ENCODE data around the gene GNAZ. TPM values are rescaled to one million over a fixed set of nuclear protein-coding genes. Genes with fewer than 3 reads are reported as not detected.

GNAZ gene
- total RNA-seq, 1 donor from 2014 or later = under 0.01 TPM

DNA sequence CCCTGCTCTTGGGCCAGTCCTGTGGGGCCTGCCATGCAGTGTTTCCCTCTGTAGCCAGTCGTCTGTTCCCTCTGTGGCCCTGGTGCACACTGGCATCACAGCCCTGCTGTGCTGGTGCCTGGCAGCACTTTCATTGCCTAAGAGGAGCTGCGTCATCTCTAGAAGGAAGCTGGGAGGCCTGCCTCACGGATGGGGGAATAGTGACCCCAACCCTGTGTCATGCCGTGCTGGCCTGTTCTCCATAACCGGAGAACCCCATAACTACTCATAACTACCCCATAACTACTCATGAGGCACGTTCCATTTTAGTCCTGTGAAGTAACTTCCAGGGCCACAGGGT lies 88.9 kb downstream of the GNAZ start:
- Histone ChIP-seq H3K27me3 (ENCODE audit: control insufficient read depth, insufficient read depth, low read length) (no peaks in the 10 kb centered on the region), H3K36me3 (ENCODE audit: control insufficient read depth, insufficient read depth, low read length) (no peaks in the 10 kb centered on the region), H3K4me3 (ENCODE audit: low read depth, low read length) (no peak overlapping the region)
- FAIRE-seq (no peak), DNase-seq (ENCODE audit: low read depth) (no peak)
- TF ChIP-seq, protein P1, sequence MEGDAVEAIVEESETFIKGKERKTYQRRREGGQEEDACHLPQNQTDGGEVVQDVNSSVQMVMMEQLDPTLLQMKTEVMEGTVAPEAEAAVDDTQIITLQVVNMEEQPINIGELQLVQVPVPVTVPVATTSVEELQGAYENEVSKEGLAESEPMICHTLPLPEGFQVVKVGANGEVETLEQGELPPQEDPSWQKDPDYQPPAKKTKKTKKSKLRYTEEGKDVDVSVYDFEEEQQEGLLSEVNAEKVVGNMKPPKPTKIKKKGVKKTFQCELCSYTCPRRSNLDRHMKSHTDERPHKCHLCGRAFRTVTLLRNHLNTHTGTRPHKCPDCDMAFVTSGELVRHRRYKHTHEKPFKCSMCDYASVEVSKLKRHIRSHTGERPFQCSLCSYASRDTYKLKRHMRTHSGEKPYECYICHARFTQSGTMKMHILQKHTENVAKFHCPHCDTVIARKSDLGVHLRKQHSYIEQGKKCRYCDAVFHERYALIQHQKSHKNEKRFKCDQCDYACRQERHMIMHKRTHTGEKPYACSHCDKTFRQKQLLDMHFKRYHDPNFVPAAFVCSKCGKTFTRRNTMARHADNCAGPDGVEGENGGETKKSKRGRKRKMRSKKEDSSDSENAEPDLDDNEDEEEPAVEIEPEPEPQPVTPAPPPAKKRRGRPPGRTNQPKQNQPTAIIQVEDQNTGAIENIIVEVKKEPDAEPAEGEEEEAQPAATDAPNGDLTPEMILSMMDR (IDR thresholded peaks at IDR 0.05; ENCODE audit: insufficient read depth, low read length, severe bottlenecking) = no peak

DNA sequence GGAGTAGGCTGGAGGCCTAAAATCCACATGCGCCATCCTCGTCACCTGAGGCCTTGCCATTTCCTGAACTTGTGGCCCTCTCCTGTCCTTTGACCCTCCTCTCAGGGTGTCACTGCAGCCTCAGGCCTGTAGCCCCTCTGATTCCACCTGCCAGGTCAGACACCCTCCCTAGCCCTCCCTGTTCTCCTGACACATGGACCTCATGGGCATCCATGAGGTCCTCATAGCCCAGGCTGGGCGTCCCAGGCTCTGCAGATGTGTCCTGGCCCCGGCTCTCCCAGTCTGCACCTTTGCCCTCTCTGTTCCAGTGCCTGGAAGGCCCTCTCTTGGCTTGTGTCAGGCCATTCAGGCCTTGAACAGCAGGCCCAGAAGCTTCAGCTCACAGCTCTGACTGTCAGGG lies 90.7 kb downstream of the GNAZ start:
- no peaks in the 10 kb centered on the region for H3K36me3 ChIP-seq (ENCODE audit: control insufficient read depth, insufficient read depth, low read length)
- DNase-seq (ENCODE audit: low read depth) (no peak), FAIRE-seq (no peak)
- TF ChIP-seq, protein P1 (IDR thresholded peaks at IDR 0.05; ENCODE audit: insufficient read depth, low read length, severe bottlenecking) = no peak
- no peak overlapping the region for H3K4me3 ChIP-seq (ENCODE audit: low read depth, low read length)
- H3K27me3 ChIP-seq (ENCODE audit: control insufficient read depth, insufficient read depth, low read length) = no peaks in the 10 kb centered on the region

DNA sequence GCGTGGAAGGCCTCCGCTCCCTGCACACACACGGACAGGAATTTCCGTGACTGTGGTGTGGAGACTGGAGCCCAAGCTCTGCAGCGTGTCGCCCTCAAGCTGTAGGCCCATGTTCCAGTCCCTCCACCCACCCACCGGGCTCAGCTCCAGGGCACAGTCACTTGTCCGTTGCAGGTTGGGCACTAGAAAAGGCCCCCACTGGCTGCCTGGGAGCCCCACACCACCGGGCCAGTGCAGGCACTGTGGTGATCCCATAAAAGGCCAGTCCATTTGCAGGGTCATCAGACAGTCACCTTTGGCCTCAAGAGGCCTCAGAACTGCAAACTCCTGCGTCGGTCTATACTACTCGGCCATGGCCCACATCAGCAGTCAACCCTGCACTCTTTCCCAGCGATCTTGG lies 91.3 kb downstream of the GNAZ start:
- FAIRE-seq = no peak
- no peak overlapping the region for H3K4me3 ChIP-seq (ENCODE audit: low read depth, low read length)
- TF ChIP-seq, protein P1 (IDR thresholded peaks at IDR 0.05; ENCODE audit: insufficient read depth, low read length, severe bottlenecking) = no peak

DNA sequence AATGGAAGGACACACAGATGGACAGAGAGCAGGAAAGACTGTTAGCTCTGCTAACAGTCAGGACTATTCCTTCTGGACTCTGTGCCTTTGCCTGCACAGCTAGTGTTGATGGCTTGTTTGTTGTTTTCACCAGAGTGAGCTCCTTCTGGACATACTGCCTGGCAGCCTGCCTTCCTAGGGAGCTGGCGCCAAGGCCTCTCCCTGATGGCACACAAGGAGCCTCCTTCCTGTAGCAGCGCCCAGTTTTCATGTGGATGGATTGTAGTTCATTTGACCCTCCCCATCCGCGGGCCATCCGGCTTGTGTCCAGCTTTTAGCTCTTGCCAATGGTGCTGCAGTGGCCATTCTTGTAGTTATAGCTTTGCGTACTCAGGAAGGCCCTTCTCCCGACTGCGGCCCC lies 93.3 kb downstream of the GNAZ start:
- DNase-seq (ENCODE audit: low read depth) (no peak), FAIRE-seq (no peak)
- Histone ChIP-seq H3K4me3 (ENCODE audit: low read depth, low read length) (no peak overlapping the region), H3K36me3 (ENCODE audit: control insufficient read depth, insufficient read depth, low read length) (no peaks in the 10 kb centered on the region), H3K27me3 (ENCODE audit: control insufficient read depth, insufficient read depth, low read length) (no peaks in the 10 kb centered on the region)
- TF ChIP-seq, protein P1 (IDR thresholded peaks at IDR 0.05; ENCODE audit: insufficient read depth, low read length, severe bottlenecking) = no peak

More for the DNA sequence above, 91.3 kb downstream of the GNAZ start:
- DNase-seq (ENCODE audit: low read depth) = no peak
- Histone ChIP-seq H3K36me3 (ENCODE audit: control insufficient read depth, insufficient read depth, low read length) (no peaks in the 10 kb centered on the region), H3K27me3 (ENCODE audit: control insufficient read depth, insufficient read depth, low read length) (no peaks in the 10 kb centered on the region)

DNA sequence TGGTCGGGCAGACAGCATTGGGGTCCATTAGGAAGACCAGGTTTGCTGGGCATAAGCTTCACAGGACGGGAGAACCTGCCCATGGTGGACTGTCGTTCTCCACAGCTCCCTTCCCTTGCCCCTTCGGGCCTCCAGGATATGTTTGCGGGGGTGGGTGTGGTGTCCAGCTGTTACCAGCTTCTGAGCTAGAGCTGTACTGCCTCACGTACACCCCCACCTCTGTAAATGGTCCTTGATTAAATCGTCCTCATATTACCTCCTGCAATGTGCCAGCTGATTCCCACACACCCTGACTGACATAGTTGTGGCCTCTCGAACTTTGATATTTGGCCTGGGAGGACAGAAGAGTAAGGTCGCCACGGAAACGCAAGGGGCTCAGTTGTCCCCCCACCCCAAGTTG lies 93.8 kb downstream of the GNAZ start:
- H3K36me3 ChIP-seq (ENCODE audit: control insufficient read depth, insufficient read depth, low read length) = no peaks in the 10 kb centered on the region
- no peak for DNase-seq (ENCODE audit: low read depth)
- peak; percentile 72 for FAIRE-seq
- no peak overlapping the region for H3K4me3 ChIP-seq (ENCODE audit: low read depth, low read length)
- TF ChIP-seq, protein P1 (IDR thresholded peaks at IDR 0.05; ENCODE audit: insufficient read depth, low read length, severe bottlenecking) = no peak
- H3K27me3 ChIP-seq (ENCODE audit: control insufficient read depth, insufficient read depth, low read length) = no peaks in the 10 kb centered on the region

DNA sequence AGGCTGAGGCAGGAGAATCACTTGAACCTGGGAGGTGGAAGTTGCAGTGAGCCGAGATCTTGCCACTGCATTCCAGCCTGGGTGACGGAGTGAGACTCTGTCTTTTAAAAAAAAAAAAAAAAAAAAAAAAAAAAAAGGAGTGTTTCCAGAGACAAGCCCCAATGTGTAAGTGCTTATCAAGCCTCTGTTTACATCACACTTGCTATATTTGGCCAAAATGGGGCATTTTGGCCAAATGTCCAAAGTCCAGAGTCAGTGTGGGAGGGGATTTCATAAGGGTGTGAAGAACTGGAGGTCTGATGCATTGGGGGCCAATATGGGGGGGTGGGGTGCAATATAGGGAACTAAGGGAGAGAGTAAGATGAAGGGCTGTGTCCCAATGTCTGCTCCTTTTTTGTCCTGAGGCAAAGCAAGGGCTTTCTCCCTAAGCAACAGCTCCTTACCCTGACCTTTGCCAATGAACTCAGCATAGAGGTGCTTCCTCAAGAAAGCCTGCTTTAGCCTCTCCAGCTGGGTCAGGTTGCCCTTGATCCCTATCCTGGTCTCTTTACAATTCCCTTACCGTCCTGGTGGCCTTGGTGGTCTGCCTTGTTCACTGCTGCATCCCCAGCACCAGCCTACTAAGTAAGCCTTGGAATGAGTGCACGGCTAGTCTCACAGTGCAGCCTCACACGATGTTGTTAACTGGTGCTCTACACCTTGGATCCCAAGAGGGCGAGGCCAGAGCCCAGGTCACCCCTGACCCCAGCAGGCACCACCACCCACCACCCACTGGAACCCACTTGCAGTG lies 95.9 kb downstream of the GNAZ start:
- DNase-seq (ENCODE audit: low read depth) (no peak), FAIRE-seq (no peak)
- H3K36me3 ChIP-seq (ENCODE audit: control insufficient read depth, insufficient read depth, low read length) = no peaks in the 10 kb centered on the region
- H3K4me3 ChIP-seq (ENCODE audit: low read depth, low read length) = no peak overlapping the region
- no peaks in the 10 kb centered on the region for H3K27me3 ChIP-seq (ENCODE audit: control insufficient read depth, insufficient read depth, low read length)
- TF ChIP-seq, protein P1 (IDR thresholded peaks at IDR 0.05; ENCODE audit: insufficient read depth, low read length, severe bottlenecking) = no peak
